HCT116 (cell line): Measurements from ENCODE around the gene ZNF414. TPM values are rescaled to one million over a fixed set of nuclear protein-coding genes. Genes with fewer than 3 reads are reported as not detected.

Source experiments
- ATAC-seq: fragments of 200-7000 bp; cut with Tn5 transposase; 2 replicates; pipeline ENCODE4 v1.9.1; 2020; ENCODE audit warnings: mild to moderate bottlenecking, moderate library complexity
- BruUV-seq: library from RNA; stranded (reverse); fragments of 400-500 nt; replicated peaks from 2 replicates; lab custom pipeline; 2021; lab: Mats Ljungman, UMichigan
- CTCF ChIA-PET: fragments of 300-600 bp; sonication (Branson Sonifier 250); formaldehyde crosslinking; loops from one replicate; lab custom pipeline; 2021; ENCODE audit warnings: antibody characterized with exemption; lab: Charles Lee
- POLR2A ChIA-PET: fragments of 300-600, 350-600 bp; sonication (Branson Sonifier 250); formaldehyde crosslinking; loops from one replicate; lab custom pipeline; 2021; ENCODE audit warnings: antibody characterized with exemption; lab: Charles Lee
- RAD21 ChIA-PET, 2 experiments: fragments of 300-600 bp; sonication (Branson Sonifier 250); formaldehyde crosslinking; loops; one replicate each; lab custom pipeline; 2023; ENCODE audit warnings: low total read pairs in 2 of 2; ENCODE audit not compliant: uncharacterized antibody in 2 of 2, unreplicated experiment in 2 of 2, low non-redundant PET in 1 of 2; lab: Charles Lee
- DNase-seq: peaks from one replicate; pipeline ENCODE4 v3.0.0-alpha.2; 2010; ENCODE audit warnings: low read depth, low spot score
- H2AFZ ChIP-seq: fragments of 200-600 bp; shearing (Covaris generic), sonication (generic); 2 replicates; pipeline ENCODE4 v1.6.1; 2017; ENCODE audit warnings: low read depth, mixed run types, mixed read lengths, antibody characterized with exemption, low read length; ENCODE audit not compliant: poor library complexity, severe bottlenecking
- H3K27ac ChIP-seq: 2 replicates; pipeline ENCODE4 v1.5.1; 2012; ENCODE audit warnings: low read depth, low read length
- H3K27me3 ChIP-seq: fragments of 200-600 bp; sonication (generic); 2 replicates; pipeline ENCODE4 v1.6.1; 2016; ENCODE audit warnings: mixed run types, low read length, mixed read lengths; ENCODE audit not compliant: insufficient read depth
- H3K36me3 ChIP-seq, 2 experiments: fragments of 200-500 bp in 1 of 2; fragments of 200-600 bp in 1 of 2; sonication (Bioruptor generic) in 1 of 2; sonication (generic) in 1 of 2; 2 replicates each; pipeline versions ENCODE4 v1.5.1 to v1.6.1; 2014 to 2016; ENCODE audit warnings: low read length in 2 of 2, inconsistent platforms in 1 of 2, mixed read lengths in 1 of 2, mixed run types in 1 of 2; ENCODE audit not compliant: insufficient read depth in 2 of 2, control insufficient read depth in 1 of 2
- H3K4me1 ChIP-seq, 2 experiments: fragments of 200-600 bp in 1 of 2; sonication (generic) in 1 of 2; 2 replicates each; pipeline versions ENCODE4 v1.5.1 to v1.6.1; 2012 to 2017; ENCODE audit warnings: low read length in 2 of 2, inconsistent platforms in 1 of 2, mild to moderate bottlenecking in 1 of 2, mixed read lengths in 1 of 2, mixed run types in 1 of 2, moderate library complexity in 1 of 2; ENCODE audit not compliant: insufficient read depth in 2 of 2, control insufficient read depth in 1 of 2
- H3K4me2 ChIP-seq: fragments of 200-600 bp; sonication (generic); 2 replicates; pipeline ENCODE4 v1.6.1; 2017; ENCODE audit warnings: mixed run types, low read length, mixed read lengths
- H3K4me3 ChIP-seq, 2 experiments: fragments of 200-600 bp in 1 of 2; sonication (generic) in 1 of 2; replicated peaks in 1 of 2; 2 replicates each; pipeline ENCODE4 v1.5.1; 2011 to 2016; ENCODE audit warnings: low read length in 2 of 2, control low read depth in 1 of 2, low read depth in 1 of 2, mild to moderate bottlenecking in 1 of 2, mixed read lengths in 1 of 2, mixed run types in 1 of 2
- H3K79me2 ChIP-seq: fragments of 200-600 bp; sonication (generic); 2 replicates; pipeline ENCODE4 v1.6.1; 2017; ENCODE audit warnings: mild to moderate bottlenecking, mixed run types, low read length, moderate library complexity, mixed read lengths; ENCODE audit not compliant: insufficient read depth
- H3K9ac ChIP-seq: fragments of 200-600 bp; sonication (generic); 2 replicates; pipeline ENCODE4 v1.6.1; 2016; ENCODE audit warnings: low read length, mixed read lengths
- H3K9me2 ChIP-seq: fragments of 200-600 bp; sonication (generic), shearing (Covaris generic); 2 replicates; pipeline ENCODE4 v1.6.1; 2017; ENCODE audit warnings: mixed run types, mild to moderate bottlenecking, moderate library complexity; ENCODE audit not compliant: insufficient read depth
- H3K9me3 ChIP-seq, 2 experiments: fragments of 200-500 bp in 1 of 2; fragments of 200-600 bp in 1 of 2; sonication (Bioruptor generic) in 1 of 2; sonication (generic) in 1 of 2; 2 replicates each; pipeline ENCODE4 v1.6.1; 2014 to 2017; ENCODE audit warnings: low read length in 2 of 2, mixed read lengths in 2 of 2, inconsistent platforms in 1 of 2, low read depth in 1 of 2, mild to moderate bottlenecking in 1 of 2, mixed run types in 1 of 2, moderate library complexity in 1 of 2; ENCODE audit not compliant: control insufficient read depth in 1 of 2, insufficient read depth in 1 of 2
- H4K20me1 ChIP-seq: fragments of 200-600 bp; sonication (generic), shearing (Covaris generic); 2 replicates; pipeline ENCODE4 v1.6.1; 2017; ENCODE audit warnings: mixed run types, mild to moderate bottlenecking, moderate library complexity; ENCODE audit not compliant: insufficient read depth
- CBX3 ChIP-seq: IDR thresholded peaks from 2 replicates; pipeline ENCODE4 v1.6.1; 2012; ENCODE audit warnings: low read depth
- CEBPB ChIP-seq: IDR thresholded peaks from 2 replicates; pipeline ENCODE4 v1.6.1; 2012; ENCODE audit warnings: low read depth
- CTCF ChIP-seq, 3 experiments: fragments of 200-600 bp in 1 of 3; sonication (generic) in 1 of 3; IDR thresholded peaks in 2 of 3; conservative IDR thresholded peaks in 1 of 3; 2 replicates each; pipeline ENCODE4 v1.5.1; 2012 to 2017; ENCODE audit warnings: low read depth in 2 of 3, low read length in 2 of 3, antibody characterized with exemption in 1 of 3, borderline replicate concordance in 1 of 3, control low read depth in 1 of 3, mild to moderate bottlenecking in 1 of 3, mixed read lengths in 1 of 3, mixed run types in 1 of 3, moderate library complexity in 1 of 3; ENCODE audit not compliant: insufficient read depth in 1 of 3
- EGR1 ChIP-seq: IDR thresholded peaks from 2 replicates; pipeline ENCODE4 v1.6.1; 2012; ENCODE audit warnings: low read depth
- ELF1 ChIP-seq: IDR thresholded peaks from 2 replicates; pipeline ENCODE4 v1.6.1; 2012; ENCODE audit warnings: low read depth, borderline replicate concordance
- EZH2phosphoT487 ChIP-seq: fragments of 200-600 bp; IDR thresholded peaks from 2 replicates; pipeline ENCODE4 v1.6.1; 2018; ENCODE audit warnings: antibody characterized with exemption, borderline replicate concordance
- FOSL1 ChIP-seq: IDR thresholded peaks from 2 replicates; pipeline ENCODE4 v1.6.1; 2012; ENCODE audit warnings: low read depth
- RAD21 ChIP-seq: IDR thresholded peaks from 2 replicates; pipeline ENCODE4 v1.6.1; 2012; ENCODE audit warnings: low read depth, mild to moderate bottlenecking
- SIN3A ChIP-seq: IDR thresholded peaks from 2 replicates; pipeline ENCODE4 v1.6.1; 2012; ENCODE audit warnings: low read depth
- SP1 ChIP-seq: IDR thresholded peaks from 2 replicates; pipeline ENCODE4 v1.6.1; 2012; ENCODE audit warnings: low read depth
- TCF7L2 ChIP-seq: IDR thresholded peaks from 2 replicates; pipeline ENCODE4 v1.7.0; 2011; ENCODE audit warnings: borderline replicate concordance, inconsistent platforms; ENCODE audit not compliant: insufficient read depth, insufficient read length; ENCODE audit errors: extremely low read depth
- YY1 ChIP-seq: IDR thresholded peaks from 2 replicates; pipeline ENCODE4 v1.6.1; 2011; ENCODE audit warnings: low read length, low read depth, moderate library complexity, mild to moderate bottlenecking; ENCODE audit not compliant: insufficient replicate concordance; ENCODE audit errors: extremely low read depth
- ZBTB33 ChIP-seq: IDR thresholded peaks from 2 replicates; pipeline ENCODE4 v1.6.1; 2011; ENCODE audit warnings: mild to moderate bottlenecking, low read length, moderate library complexity; ENCODE audit not compliant: insufficient replicate concordance; ENCODE audit errors: extremely low read depth
- ZFX ChIP-seq: fragments of 450-650 bp; IDR thresholded peaks from 2 replicates; pipeline ENCODE4 v1.6.1; 2017
- ZNF274 ChIP-seq: fragments of 200-500 bp; sonication (Bioruptor generic); IDR thresholded peaks from 2 replicates; pipeline ENCODE4 v1.6.1; 2014; ENCODE audit warnings: mild to moderate bottlenecking, low read depth, low read length, inconsistent platforms
- intact Hi-C: fragments of 100-400 bp; cut with micrococcal nuclease; formaldehyde crosslinking; loops from 2 replicates; pipeline ENCODE4 v1.10.0; 2022
- total RNA-seq: library from RNA; stranded (reverse); gene quantifications from one replicate; pipeline ENCODE4 v1.2.1, GENCODE V29; 2021; ENCODE audit not compliant: unreplicated experiment
- TF ChIP-seq, protein P1 (sequence below): IDR thresholded peaks from 2 replicates; pipeline ENCODE4 v1.6.1; 2012

ZNF414 gene
- total RNA-seq, 1 experiment from 2014 or later, result 31.9 TPM

GRCh38 chr19:8519388-8519787 is 5.4 kb upstream of the ZNF414 start:
- Histone ChIP-seq H3K36me3 (no peaks in the 10 kb centered on the region), H3K27me3 (no peaks in the 10 kb centered on the region), H3K9ac (no peak overlapping the region), H3K79me2 (no peaks in the 10 kb centered on the region), H3K27ac (no peak overlapping the region), H3K4me1 (peaks cover 4 to 10% of the 10 kb centered on the region in 2 experiments; a peak in 2 of 4 replicates), H2AFZ (no peak overlapping the region), H4K20me1 (no peaks in the 10 kb centered on the region), H3K9me2 (no peaks in the 10 kb centered on the region), H3K4me3 (no peak overlapping the region), H3K9me3 (no peaks in the 10 kb centered on the region), H3K4me2 (no peak overlapping the region)
- intact Hi-C loops, result loop anchor here (10.0 kb wide), 1 partner anchor 105 kb away; the partner anchor contains the start of gene MARCHF2
- ATAC-seq, result no peak
- ChIA-PET CTCF (no interaction called here), POLR2A (no interaction called here), RAD21 (interaction anchor here in 1 of 2 experiments (0.6 kb wide), 1 partner anchor 10 kb away, joined by 5 read pairs; no protein-coding TSS in a partner anchor)
- no TSS peak for BruUV-seq
- no peak for DNase-seq
- TF ChIP-seq ZBTB33, result no peak
- TF ChIP-seq CBX3, result no peak
- TF ChIP-seq ZFX, result no peak
- TF ChIP-seq EGR1, result no peak
- TF ChIP-seq YY1, result no peak
- no peak for TF ChIP-seq TCF7L2
- no peak for TF ChIP-seq RAD21
- no peak for TF ChIP-seq CEBPB
- TF ChIP-seq SIN3A, result no peak
- TF ChIP-seq FOSL1, result no peak
- no peak for TF ChIP-seq ZNF274
- TF ChIP-seq, protein P1, sequence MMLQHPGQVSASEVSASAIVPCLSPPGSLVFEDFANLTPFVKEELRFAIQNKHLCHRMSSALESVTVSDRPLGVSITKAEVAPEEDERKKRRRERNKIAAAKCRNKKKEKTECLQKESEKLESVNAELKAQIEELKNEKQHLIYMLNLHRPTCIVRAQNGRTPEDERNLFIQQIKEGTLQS, result no peak
- TF ChIP-seq SP1, result no peak
- TF ChIP-seq CTCF (IDR thresholded peaks at IDR 0.05 in 2 of 3, conservative IDR thresholded peaks at IDR 0.05 in 1 of 3; ENCODE audit: borderline replicate concordance in 1 of 3, insufficient read depth in 1 of 3, low read depth in 2 of 3, low read length in 2 of 3), result no peak
- TF ChIP-seq EZH2phosphoT487, result no peak
- TF ChIP-seq ELF1, result no peak
